GM12801 (cell line): ENCODE data around the gene LRRC57.

Source experiments
- TF ChIP-seq, protein P1 (sequence below): IDR thresholded peaks from one replicate; pipeline ENCODE4 v1.5.1; 2011; ENCODE audit warnings: control low read depth; ENCODE audit not compliant: insufficient read length; ENCODE audit errors: extremely low read depth

Gene LRRC57

GRCh38 chr15:42491539-42492225 is 56.9 kb downstream of the LRRC57 start:
- TF ChIP-seq, protein P1, sequence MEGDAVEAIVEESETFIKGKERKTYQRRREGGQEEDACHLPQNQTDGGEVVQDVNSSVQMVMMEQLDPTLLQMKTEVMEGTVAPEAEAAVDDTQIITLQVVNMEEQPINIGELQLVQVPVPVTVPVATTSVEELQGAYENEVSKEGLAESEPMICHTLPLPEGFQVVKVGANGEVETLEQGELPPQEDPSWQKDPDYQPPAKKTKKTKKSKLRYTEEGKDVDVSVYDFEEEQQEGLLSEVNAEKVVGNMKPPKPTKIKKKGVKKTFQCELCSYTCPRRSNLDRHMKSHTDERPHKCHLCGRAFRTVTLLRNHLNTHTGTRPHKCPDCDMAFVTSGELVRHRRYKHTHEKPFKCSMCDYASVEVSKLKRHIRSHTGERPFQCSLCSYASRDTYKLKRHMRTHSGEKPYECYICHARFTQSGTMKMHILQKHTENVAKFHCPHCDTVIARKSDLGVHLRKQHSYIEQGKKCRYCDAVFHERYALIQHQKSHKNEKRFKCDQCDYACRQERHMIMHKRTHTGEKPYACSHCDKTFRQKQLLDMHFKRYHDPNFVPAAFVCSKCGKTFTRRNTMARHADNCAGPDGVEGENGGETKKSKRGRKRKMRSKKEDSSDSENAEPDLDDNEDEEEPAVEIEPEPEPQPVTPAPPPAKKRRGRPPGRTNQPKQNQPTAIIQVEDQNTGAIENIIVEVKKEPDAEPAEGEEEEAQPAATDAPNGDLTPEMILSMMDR: no peak

DNA sequence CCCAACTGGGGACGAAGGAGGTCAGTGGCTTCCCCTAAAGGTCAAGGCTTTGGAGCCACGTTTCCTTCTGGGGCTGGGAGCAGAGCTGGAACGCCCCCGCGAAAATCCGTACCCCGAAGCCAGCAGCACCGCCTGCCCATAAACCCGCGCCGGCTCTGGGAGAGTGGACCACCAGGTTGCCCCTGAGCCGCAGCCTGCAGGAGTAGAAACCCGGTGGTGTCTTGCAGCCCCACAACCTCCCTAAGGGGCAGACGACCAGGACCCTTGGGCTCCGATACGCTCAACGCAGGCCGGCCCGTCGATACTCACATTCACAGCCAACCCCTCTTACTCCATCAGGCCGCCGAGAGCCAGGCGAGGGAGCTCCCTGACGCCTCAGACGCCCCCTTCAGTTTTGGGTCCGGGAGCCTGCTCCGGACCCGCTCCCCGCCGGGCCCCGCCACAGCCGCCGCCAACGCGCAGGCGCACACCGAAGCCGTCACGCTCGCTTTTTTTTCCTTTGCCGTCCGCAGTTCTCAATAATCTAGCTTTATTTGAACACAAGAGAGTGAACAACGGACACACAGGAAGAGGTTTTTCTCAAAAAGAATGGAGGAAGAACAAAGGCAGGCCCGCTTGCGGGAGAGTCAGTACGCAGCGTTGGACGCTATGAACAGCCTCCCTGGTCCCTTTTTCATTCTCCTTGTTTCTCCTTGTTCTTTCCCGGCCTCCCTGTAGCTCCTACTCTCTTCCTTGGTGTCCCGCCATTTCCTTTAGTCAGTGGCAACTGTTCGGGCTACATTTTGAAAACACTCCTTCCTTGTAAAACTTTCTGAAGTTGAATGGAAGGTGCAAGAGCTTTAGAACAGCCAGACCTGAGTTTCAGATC is 57.7 kb downstream of the LRRC57 start, which contains the start of gene ZNF106:
Gene ZNF106, minus strand, starts transcription at position 471 of the 868 bp plus-strand sequence. CDS start 18,852 bp downstream, outside the sequence.
- TF ChIP-seq, protein P1: no peak

DNA sequence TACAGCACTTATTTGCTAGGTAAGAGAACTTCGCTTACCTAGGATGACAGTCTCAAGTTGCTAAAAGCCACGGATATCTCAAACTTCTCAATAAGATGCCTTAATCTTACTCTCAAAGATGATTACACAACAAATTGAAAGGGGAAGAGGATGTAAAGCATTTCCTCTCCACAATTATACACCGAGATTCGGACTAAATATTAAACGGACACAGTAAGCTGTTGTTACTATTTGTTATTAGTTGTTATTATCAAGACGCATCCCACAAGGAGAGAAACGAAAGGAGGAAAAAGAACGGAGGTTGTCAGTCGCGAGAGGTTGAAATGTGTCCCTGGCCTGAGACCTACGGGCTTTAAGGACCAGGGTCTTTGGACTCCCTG is 58.3 kb downstream of the LRRC57 start:
- TF ChIP-seq, protein P1: no peak
